RWPE1 (cell line): Measurements from ENCODE around the gene GRAMD1C.

Experiments
- CTCF ChIA-PET: fragments of 350-600 bp; sonication (Branson Sonifier 250); formaldehyde crosslinking; extraction: SDS; loops from one replicate; lab custom pipeline; 2021; lab: Yijun Ruan, JAX
- POLR2A ChIA-PET: fragments of 400-600 bp; formaldehyde crosslinking; extraction: SDS; loops from one replicate; lab custom pipeline; 2020; ENCODE audit warnings: antibody characterized with exemption; ENCODE audit not compliant: low non-redundant PET; lab: Yijun Ruan, JAX
- DNase-seq: peaks from one replicate; pipeline ENCODE4 v3.0.0; 2012; ENCODE audit warnings: low spot score
- H3K27ac ChIP-seq: fragments of 450-650 bp; 2 replicates; pipeline ENCODE4 v1.5.1; 2017
- CTCF ChIP-seq: fragments of 450-650 bp; conservative IDR thresholded peaks from 2 replicates; pipeline ENCODE4 v1.5.1; 2017; ENCODE audit warnings: low read depth, mild to moderate bottlenecking

GRAMD1C gene

DNA sequence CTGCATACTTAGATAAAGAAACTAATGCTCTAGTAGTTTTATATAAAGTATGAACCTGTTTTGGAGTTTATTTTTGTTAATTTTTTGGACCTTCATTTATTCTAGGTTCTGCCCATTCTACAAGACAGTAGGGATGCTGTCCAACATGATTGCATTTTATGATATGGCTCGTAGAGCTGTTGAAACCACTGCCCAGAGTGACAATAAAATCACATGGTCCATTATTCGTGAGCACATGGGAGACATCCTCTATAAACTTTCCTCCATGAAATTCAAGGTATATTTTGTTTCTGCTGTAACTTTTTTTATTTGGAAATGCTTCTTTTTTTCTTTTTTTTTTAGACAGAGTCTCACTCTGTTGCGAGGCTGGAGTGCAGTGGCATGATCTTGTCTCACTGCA is 33.3 kb upstream of the GRAMD1C start:
- CTCF ChIA-PET: no interaction called here
- TF ChIP-seq CTCF: no peak
- DNase-seq: no peak
- POLR2A ChIA-PET: no interaction called here
- H3K27ac ChIP-seq: no peak overlapping the region

DNA sequence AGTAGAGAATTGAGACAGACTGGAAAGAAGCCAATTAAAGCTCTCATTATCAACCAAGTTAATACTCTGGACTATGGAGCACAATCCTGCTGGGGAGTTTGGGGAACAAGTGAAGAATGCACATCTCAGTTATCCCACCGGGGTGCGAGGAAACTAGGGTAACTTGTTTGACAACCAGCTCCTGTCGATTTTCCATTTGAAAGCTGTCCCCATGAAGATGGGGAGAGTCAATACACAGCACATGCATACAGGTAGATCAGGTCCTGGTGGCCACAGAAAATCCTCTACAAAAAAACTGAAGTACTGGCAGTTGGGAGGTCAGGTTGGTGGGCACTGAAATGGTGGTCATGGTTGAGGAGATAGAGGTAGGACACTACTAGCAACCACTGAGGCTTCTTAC is 25.7 kb upstream of the GRAMD1C start:
- ChIA-PET CTCF (interaction anchor here (0.6 kb wide), 1 partner anchor 13 kb away, joined by 4 read pairs; no protein-coding TSS in a partner anchor), POLR2A (no interaction called here)
- DNase-seq: no peak
- no peak for TF ChIP-seq CTCF
- H3K27ac ChIP-seq: no peak overlapping the region

GRCh38 chr3:113819866-113820265 is 18.7 kb upstream of the GRAMD1C start:
- POLR2A ChIA-PET: no interaction called here
- H3K27ac ChIP-seq: no peak overlapping the region
- CTCF ChIA-PET: no interaction called here
- no peak for DNase-seq
- no peak for TF ChIP-seq CTCF

DNA sequence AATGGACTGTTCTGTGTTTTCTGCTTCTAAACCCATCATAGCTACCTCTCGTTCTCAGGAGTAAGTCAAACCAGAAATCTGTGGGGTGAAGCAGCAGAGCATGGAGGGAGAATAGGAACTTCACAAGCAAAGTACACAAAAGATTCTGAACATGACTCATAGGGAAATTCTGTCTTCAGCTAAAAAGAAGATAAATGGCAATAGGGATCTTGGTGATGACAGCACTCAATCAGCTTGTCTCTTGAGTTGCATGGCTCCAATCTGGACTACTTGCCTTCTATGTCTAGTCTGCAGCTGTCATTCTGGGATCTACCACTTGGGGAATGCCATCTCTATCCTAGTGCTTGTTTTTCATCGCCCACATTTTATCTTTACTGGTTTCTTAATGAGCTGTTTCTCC is 13.5 kb upstream of the GRAMD1C start:
- H3K27ac ChIP-seq: no peak overlapping the region
- no peak for TF ChIP-seq CTCF
- DNase-seq: no peak
- CTCF ChIA-PET: interaction anchor here (1.1 kb wide), 1 partner anchor 12 kb away, joined by 4 read pairs; no protein-coding TSS in a partner anchor
- POLR2A ChIA-PET: no interaction called here

DNA sequence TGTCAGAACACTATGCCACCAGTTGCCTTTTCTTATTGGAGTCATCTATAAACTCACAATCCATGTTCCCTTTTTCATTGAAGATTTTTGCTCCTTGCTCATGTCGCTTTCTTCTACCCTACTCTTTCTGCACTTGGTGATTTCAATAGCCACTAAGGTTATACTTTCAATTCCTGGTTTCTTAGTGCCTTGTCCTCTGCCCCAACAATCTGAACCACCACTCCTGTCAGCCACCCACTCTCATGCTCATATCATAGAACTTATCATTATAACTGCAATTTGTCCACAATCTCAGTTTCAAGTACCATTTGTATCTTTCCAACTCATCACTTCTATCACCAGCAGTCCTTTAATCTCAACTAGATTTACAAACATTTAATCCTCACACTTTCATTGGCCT is 10.0 kb upstream of the GRAMD1C start:
- CTCF ChIA-PET: no interaction called here
- DNase-seq: no peak
- TF ChIP-seq CTCF: no peak
- POLR2A ChIA-PET: no interaction called here
- no peak overlapping the region for H3K27ac ChIP-seq

DNA sequence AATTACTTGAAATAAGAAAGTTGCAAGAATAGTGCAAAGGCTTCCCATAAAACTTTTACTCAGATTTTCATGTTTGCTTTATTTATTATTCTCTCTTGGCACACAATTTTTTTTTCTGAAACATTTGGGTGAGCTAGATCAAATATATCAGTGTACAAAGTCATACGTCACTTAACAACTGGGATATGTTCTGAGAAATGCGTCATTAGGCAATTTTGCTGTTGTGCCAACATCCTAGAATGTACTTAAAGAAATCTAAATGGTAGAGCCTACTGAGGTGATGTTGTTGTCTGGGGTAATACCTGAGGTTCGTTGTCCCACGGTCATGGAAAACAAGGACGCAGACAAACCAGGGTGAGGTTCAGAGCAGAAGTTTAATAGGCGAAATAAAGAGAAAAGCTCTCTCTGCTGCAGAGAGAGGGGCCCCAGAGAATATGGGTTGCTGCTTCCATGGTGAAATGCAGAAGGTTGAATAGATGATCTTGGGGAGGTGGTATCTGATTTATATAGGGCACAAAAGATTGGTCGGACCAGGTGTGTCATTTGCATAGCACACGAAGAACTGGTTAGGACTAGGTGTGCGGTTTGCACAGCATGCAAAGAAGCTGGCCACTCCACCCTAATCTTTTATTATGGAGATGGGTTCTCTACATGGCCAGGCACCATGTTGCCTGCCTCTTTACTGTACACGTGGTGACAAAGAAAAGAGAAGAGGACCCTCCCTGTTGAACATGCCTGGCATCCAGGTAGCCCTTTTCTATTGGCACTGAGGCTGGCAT is 8.8 kb upstream of the GRAMD1C start:
- ChIA-PET CTCF (no interaction called here), POLR2A (no interaction called here)
- H3K27ac ChIP-seq: no peak overlapping the region
- TF ChIP-seq CTCF: no peak
- no peak for DNase-seq
